Fibroblast of skin of left quadriceps (primary cell): Measurements from ENCODE around the gene TENT4B.

ENCODE experiments used
- DNase-seq, 2 experiments: peaks; one replicate each; pipeline ENCODE4 v3.0.0-alpha.2; 2013; ENCODE audit warnings: low read depth in 2 of 2

The TENT4B gene

DNA sequence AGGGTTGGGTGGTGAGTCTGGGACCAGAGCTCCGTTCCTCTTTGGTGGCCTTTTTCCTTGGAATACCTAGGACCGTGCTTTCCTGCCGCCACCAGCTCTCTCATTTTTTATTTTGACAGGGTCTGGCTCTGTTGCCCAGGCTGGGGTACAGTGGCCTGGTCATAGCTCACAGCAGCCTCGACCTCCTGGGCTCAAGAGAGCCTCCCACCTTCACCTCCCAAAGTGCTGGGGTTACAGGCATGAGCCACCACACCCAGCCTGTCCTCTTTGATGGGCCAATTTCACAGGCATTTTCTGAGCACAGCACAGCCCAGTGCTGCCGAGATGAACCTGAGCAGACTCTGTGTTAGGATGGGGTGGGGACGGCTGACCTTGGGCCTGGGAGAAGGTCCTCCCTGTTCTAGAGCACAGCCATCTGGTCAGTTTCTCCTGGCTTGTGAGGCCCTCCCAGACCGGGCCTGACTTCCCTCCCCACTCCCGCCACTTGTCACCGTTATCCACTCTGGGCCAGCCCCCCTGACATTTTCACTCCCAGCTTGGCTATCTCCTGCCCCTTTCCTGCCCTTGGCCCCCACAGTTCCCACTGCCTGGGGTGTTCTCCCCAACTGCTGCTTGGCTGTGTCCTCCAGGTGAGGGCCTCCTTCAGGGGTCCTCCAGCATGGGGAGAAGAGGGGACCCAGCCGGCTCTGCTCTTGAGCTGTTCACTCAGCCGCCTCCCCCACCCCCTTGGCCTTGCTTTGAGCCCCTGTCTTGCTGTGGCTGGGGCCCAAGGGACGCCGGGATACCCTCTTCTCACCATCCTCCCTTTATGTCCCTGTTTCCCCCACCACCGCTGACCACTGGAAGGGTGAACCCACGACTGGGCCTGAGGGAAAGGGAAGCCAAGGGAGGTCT is 118.3 kb downstream of the TENT4B start:
- DNase-seq = no peak

DNA sequence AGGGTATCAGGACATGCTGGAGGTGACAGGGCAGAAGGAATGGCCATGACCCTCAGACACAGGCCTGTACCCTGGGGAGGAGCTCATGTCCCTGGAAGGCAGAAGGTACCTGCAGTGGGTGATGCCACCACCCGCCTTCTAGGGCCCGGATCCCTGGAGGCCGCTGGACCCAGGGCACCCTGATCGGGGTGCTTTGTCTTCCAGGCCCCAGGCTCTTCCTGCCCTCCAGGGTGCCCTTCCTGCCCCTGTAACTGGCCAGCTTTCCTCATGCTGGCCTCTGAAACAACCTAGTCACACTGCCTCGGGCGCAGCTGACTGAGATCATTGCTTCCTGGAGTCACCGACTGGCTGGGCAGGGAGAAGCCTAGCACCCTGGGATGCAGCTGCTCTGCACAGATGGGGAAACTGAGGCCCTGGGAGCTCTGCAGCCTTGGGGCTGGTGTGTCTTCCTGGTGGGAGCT is 119.0 kb downstream of the TENT4B start:
- DNase-seq = no peak

DNA sequence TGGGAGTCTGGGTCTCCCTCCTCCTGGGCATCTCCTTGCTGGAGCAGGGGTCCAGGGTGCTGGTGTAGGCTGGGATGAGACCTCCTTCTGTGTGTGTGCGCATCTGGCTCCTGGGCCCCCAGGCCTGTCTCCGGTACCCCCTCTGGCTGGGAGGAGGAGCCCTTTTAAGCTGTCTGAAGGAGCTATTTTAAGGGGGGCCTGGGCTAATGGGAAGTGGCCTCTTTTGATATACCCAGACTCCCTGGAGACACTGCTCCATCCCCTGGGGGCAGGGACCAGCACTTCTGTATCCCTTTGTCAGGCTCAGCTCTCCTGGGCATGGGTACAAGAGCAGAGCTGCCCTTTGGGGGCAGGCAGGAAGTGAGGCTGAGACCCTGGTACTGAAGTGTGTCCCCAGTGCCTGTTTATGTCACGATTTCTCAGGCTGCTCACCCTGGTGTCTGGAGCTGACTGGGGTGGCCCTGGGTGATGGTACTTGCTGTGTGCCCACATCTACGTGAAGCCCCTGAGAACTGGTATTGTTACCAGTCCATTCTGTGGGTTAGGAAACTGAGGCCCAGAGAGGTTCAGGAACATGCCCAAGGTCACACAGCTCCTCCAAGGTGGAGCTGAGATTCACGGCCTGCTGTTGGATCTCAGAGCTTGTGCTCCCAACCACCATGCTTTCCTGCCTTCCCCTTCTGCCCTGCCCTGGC is 119.7 kb downstream of the TENT4B start:
- no peak for DNase-seq

DNA sequence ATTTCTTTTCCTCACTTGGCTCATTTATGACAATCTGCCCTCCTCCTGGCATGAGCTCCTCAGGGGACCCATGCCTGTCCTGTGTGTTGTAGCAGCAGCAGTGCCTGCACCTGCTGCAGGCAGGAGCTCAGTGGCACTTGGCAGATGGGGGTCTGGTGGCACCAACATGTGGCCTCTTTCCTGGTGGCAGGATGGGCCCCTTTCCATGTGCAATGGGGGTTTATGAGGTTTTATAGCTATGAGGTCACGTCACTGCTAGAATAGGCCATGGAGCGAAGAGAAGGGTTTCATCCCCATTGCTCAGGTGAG is 120.2 kb downstream of the TENT4B start:
- no peak for DNase-seq

DNA sequence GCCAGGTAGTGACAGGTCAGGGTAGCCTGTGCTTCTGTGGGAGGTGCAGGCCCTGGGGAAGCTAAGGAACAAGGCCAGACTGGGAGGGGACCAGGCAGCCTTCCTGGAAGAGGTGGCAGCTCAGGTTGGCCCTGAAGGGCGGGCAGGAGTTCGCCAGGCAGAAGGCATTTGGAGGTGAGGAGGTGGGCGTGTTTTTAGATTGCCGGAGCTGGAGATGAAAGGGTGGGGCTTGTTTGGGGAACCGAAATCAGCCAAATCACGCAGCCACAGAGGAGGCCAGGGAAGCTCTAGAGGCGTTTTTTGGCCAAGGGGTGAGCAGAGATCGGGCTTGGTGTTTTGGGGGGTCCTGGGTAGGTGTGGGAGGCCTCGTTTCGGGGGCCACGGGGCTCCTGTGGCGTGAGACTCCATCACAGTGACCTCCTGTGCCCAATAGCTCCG is 120.8 kb downstream of the TENT4B start:
- DNase-seq = no peak

DNA sequence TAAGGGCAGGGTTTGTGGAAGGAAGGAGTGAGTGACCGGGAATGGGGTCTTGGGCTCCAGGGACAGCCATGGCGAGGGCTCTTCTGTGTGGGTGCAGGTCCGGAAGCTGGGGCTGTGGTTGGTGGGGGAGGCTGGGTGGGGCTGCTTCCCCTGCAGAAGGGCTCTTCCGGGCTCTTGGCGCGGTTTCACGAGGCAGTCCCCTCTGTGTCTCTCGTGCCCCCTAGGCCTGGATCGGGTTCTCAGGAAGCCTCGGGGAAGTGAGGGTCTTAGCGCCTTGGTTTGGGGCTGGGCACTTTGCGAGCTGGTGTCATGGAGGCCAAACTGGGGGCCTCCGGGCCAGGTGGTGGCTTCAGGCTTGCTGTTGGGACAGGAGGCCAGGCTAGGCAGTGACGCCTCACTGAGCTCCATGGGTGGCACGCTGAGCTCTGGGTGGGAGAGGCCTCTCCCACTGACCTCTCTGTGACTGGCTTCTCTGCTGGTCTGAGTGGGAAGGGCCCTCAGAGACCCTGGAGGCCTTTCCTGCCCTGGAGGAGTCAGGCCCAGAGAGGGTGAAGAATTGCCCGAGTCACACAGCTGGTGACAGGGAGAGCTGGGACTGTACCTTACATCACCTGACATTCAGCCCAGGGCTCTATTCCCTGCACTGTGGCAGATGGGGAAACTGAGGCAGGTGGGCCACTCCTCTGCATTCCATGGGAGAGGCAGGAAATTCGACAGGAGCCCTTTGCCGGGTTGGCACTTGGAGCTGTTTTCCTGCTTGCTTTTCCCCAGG is 121.4 kb downstream of the TENT4B start:
- DNase-seq = no peak

DNA sequence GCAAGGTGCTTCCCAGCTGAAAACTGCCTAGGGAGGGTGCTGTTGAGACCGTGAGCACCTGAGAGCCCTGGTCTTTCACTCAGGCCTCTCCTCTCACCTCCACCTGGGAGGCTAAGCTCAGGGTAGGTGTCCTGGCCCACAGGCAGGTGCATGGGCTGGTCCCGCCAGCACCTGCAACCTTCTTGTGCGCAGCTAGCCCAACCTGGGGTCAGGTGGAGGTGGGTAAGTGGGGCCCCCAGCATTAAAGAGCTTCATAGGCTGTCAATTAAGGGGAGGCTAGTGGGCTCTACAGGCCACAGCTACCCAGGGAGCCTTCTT is 122.0 kb downstream of the TENT4B start:
- DNase-seq = no peak

DNA sequence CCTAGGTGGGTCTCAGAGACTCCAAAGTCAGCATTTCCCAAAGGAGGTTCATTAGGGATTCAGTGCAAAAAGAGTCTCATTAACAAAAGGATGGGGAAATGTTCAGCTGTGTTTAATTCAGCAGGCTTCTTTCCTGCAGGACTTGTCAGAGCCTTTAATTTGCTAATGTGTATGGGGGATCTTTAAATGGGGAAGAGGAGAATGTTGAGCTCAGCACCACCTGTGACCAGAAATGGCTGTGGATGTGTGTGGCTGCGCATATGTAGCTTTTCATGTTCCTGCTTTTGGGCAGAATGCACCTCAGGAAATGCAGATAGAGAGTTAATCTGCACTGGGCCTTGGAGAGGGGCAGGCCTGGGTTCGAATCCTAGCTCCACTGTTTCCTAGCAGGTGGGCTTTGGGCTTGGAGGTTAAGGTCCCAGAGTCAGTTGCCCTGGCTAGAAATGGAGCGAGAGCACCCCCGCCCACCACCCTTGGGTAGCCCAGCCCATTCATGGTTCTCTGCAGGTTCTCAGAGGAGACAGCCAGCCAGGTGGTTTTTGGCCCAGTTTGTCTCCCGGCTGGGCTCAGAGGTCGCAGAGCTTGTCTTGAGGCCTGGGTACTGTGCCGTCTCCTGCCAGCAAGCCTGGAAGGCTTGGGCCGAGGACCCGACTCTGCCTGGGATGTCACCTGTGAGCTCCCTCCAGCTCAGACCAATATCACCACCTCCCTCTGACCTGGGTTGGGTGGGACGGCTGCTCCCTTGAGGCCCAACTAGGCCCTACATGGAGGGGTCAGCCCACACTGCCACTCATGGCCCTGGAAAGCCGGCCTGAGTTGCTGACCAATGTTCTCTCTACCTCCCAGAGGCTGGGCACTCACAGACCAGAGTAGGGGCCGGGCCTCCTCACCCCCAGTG is 122.6 kb downstream of the TENT4B start:
- no peak for DNase-seq

DNA sequence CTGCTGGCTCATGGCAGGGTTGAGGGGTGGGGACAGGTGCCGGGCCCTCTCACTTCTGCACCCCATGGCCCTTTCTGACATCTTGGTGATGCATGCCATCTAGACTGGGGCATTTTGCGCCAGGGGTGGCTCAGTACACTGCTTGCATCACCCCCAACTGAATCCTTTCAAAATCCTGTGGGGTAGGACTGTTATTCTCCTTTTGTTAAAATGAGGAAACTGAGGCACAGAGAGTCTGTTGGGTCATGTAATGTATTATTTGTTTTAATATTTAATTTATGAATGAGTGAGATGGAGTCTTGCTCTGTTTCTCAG is 123.2 kb downstream of the TENT4B start:
- DNase-seq = no peak

DNA sequence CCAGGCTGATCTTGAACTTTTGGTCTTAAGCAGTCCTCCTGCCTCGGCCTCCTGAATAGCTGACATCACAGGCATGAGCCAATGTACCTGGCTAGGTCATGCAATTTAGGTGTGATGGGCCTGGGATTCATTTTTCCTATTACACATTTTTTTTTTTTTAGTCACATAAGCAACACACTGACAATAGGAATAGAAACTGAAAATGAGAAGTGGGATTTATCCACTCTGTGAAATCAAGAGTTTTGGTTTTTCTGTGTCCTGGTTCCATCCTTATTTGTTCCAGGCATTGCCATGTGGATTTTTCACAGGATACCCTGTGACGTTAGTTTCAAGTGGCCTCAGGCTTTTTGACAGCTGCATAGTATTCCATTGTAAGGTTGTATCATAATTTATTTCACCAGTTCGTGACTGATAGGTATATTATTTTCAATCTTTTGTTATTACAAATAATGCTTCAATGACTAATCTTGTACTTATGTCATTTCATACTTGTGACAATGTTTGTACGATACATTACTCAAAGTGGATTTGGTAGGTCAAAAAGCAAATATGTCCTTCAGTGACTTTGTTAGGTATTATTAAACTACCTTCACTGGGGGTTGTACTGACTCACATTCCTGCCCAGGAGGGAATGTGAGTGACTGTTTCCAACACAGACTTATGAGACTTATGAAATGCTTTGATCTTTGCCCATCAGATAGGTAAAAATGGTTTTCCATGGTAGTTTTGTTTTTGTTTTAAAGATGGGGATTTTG is 123.9 kb downstream of the TENT4B start:
- no peak for DNase-seq

DNA sequence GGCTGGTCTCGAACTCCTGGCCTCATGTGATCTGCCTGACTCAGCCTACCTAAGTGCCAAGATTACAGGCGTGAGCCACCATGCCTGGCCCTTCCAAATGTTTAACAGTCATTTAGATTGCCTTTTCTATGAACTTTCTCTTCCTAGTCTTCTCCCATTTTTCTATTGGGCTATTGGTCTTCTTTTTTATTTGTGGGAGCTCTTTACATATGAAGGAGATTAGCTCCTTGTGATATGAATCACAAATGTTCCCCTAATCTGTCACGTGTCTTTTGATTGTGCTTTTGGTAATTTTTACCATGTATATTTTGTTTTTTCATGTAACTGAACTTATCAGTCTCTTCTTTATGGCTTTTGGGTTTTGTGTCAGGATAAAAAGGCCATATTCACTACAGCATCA is 125.1 kb downstream of the TENT4B start:
- no peak for DNase-seq

DNA sequence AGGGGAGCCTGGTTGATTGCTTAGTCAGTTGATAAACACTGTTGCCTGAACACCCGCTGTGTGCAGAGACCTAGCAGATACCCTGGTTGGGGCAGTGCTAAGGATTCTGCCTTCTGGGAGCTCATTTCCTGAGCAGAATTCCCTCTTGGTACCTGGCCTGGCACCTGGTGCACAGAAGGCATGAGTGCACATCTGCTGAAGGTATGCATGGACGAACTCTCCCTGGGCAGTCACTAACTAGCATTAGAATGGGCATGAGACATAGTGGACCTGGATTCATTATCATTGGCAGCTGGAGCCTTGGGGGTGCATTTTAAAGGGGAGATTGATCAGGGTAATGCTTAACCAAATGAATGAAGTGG is 126.4 kb downstream of the TENT4B start:
- no peak for DNase-seq

DNA sequence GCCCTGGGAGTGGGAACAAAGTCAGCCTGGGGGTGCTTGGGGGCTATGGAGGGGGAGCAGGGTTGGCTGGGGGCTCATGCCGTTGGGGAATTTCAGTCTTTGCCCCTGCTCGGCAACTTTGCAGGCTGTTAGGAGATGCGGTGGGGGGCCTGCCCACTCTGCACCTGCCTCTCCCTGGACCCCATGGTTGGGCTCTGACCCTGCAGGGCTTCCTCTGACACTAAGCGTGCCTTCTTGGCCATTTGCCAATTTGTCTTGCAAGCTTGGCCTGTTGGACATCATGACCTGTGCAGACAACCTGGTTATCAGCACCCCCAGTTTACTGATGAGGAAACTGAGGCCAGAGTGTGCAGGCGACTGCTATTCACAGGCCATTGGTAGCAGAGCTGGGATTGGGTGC is 127.8 kb downstream of the TENT4B start:
- DNase-seq = no peak
